ENCODE results near the gene PYY. TPM values are rescaled to one million over a fixed set of nuclear protein-coding genes. Genes with fewer than 3 reads are reported as not detected.
"Not testable (repeated sequence)": the region's sequence is repeated elsewhere in the genome, so short reads cannot be mapped to it uniquely, and the experiment has no call there.

Gene PYY
- total and polyA plus RNA-seq, 5 experiments from 2014 or later: not detected

DNA sequence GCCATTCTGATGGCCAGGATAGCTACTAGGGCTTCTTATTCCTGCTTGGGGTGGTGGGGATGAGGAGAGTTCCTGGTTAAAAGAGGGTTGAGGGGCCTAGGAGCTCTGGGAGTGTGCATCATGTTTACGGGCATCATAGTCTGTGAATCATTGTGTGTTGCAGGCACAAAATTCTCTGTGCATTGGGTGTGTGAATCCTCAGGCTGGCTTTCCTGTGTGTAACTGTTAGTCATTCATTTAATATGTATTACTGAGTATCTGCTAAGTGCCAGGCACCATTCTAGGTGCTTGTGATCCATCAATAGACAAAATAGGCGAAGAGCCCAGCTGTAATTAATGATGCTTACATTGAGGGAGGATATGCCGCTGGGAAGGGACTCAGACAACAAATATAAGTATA is 17.3 kb downstream of the PYY start:
- Mint-ChIP-seq H3K9me3 (no peaks in the 10 kb centered on the region), H3K36me3 (no peaks in the 10 kb centered on the region), H3K27me3 (peaks cover 0 to 3% (median 0%) of the 10 kb centered on the region in 5 donors), H3K4me1 (peaks cover 9 to 24% (median 15%) of the 10 kb centered on the region in 4 donors), H3K4me3 (peak overlapping the region in 4 of 10 donors; percentile 4 to 77 (median 47)), H3K27ac (no peak overlapping the region)
- POLR2A ChIA-PET: interaction anchor here (0.6 to 1.2 kb wide), 4 partner anchors 8 to 262 kb away, joined by 3 to 6 read pairs (median 4); no protein-coding TSS in a partner anchor
- ATAC-seq (no peak), DNase-seq (no peak)

DNA sequence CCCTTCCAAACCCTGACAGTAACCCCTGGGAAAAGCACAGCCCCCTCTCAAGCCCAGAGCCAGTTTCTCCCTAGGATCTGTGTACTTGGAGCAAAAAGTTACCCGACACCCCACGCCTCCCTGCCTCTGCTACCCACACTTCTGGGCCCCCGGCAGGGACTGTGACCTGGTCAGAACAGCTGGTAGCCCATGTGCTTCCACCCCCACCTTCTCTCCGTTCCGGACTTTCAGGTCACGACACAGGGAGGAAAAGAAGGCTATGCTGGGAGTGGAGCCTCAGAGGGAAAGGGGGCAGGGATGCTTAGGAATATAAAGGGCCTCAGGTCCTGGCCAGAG is 17.8 kb downstream of the PYY start:
- no peak for ATAC-seq
- DNase-seq: no peak
- no peaks in the 10 kb centered on the region for H3K9me3 Mint-ChIP-seq
- H3K4me1 Mint-ChIP-seq: peaks cover 9 to 24% (median 15%) of the 10 kb centered on the region in 4 donors
- no peak overlapping the region for H3K4me3 Mint-ChIP-seq
- no peak overlapping the region for H3K27ac Mint-ChIP-seq
- POLR2A ChIA-PET: interaction anchor here (0.6 kb wide), 1 partner anchor 262 kb away, joined by 3 read pairs; no protein-coding TSS in a partner anchor
- H3K27me3 Mint-ChIP-seq: peaks cover 0 to 3% (median 0%) of the 10 kb centered on the region in 5 donors
- H3K36me3 Mint-ChIP-seq: no peaks in the 10 kb centered on the region

DNA sequence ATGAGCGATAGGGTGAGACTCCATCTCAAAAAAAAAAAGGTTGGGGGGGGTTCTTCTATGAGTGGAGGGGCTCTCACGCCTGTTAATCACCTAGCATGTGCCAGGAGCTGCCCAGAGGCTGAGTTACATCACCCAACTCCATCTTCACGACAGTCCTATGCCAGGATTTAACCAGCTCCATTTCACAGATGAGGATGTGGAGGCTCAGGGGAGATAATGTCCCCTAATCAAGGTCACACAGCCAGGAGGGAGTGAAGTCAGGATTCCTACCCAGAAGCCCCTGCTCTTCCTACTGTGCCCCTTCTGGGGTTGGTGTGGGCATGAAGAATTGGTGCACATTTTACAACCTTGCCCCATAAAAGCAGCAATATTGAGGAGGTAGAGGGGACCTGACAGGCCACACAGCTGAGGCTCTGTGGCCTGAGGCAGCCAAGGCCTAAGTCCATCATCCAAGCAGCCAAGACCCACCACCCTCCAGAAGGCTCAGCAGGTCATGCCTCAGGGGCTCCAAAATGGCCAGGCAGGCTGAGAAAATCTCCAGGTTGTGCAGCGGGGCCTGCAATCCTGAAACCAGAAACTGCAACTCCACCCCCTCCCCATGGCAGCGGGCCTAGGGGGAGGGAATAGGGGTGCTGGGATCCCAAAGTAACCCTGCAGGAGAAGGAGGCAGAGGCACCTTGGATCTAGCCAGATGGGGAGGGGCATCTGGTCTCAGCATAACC is 18.4 kb downstream of the PYY start:
- POLR2A ChIA-PET: no interaction called here
- DNase-seq (no peak), ATAC-seq (no peak)
- H3K27me3 Mint-ChIP-seq: peaks cover 0 to 3% (median 0%) of the 10 kb centered on the region in 5 donors
- H3K9me3 Mint-ChIP-seq: no peaks in the 10 kb centered on the region
- peaks cover 9 to 24% (median 15%) of the 10 kb centered on the region in 4 donors for H3K4me1 Mint-ChIP-seq
- H3K36me3 Mint-ChIP-seq: no peaks in the 10 kb centered on the region
- no peak overlapping the region for H3K4me3 Mint-ChIP-seq
- no peak overlapping the region for H3K27ac Mint-ChIP-seq

DNA sequence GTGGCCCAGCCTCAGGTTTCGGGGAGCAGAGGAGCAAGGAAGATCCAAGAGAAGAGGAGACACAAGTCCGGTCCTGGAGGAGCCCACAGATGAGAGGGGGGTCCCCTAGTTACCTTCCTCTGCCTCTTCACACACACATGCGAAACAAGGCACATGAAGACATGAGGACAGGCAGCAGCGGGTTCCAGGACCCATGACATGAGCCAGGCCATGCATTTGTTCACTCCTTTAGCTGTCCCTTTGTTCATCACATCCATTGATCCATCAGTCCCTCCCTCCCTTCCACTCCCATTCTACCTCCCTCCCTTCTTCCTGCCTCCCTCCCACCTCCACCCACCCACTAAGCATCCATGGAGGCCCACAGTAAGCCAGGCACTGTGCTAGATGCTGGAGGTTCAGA is 20.8 kb downstream of the PYY start:
- no peak overlapping the region for H3K27ac Mint-ChIP-seq
- H3K27me3 Mint-ChIP-seq: peaks cover 0 to 3% (median 0%) of the 10 kb centered on the region in 5 donors
- POLR2A ChIA-PET: no interaction called here
- no peaks in the 10 kb centered on the region for H3K36me3 Mint-ChIP-seq
- ATAC-seq (no peak), DNase-seq (no peak)
- H3K4me1 Mint-ChIP-seq: peaks cover 12 to 25% (median 19%) of the 10 kb centered on the region in 4 donors
- H3K9me3 Mint-ChIP-seq: no peaks in the 10 kb centered on the region
- H3K4me3 Mint-ChIP-seq: no peak overlapping the region

DNA sequence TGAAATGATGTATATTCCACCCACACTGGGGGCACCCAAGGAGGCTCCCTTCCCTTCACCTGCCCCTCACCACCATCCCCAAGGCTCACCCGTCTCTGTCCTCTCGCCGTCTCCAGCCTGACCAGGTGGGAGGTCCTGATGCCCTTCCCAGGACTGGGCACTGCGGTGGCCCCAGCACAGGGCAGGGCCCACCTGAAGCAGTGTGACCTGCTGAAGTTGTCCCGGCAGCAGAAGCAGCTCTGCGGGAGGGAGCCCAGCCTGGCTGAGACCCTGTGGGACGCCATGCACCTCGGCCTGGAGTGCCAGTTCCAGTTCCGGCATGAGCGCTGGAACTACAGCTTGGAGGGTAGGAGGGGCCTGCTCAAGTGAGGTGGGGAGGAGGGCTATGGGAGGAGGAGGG is 21.4 kb downstream of the PYY start:
- peaks cover 0 to 3% (median 0%) of the 10 kb centered on the region in 5 donors for H3K27me3 Mint-ChIP-seq
- ATAC-seq: no peak
- no peak overlapping the region for H3K27ac Mint-ChIP-seq
- no peak for DNase-seq
- no peaks in the 10 kb centered on the region for H3K36me3 Mint-ChIP-seq
- no peak overlapping the region for H3K4me3 Mint-ChIP-seq
- peaks cover 15 to 25% (median 21%) of the 10 kb centered on the region in 4 donors for H3K4me1 Mint-ChIP-seq
- H3K9me3 Mint-ChIP-seq: no peaks in the 10 kb centered on the region
- POLR2A ChIA-PET: no interaction called here

DNA sequence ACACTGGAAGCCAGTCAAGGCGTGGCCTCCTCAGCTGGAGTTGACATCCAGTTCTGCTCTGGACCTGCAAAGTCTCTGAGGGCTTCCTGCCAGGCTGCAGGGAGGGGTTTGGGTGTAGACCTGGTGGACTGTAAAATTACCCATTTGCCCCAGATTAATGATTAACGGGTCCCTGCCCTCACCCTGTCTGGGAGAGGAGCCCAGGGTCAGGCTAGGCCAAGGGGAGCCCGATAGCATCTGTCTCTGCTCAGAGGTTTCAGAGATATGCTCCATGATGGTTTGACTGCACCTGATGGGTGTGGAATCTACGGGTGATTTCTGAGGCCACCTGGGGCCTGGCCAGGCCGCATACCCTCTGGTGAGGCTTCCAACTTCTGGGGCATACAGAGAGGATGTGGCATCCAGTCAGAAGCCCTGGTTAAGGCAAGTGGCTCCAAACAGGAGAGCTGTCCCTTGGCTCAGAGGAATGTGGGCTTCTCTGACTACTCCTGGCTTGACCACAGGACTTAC is 22.6 kb downstream of the PYY start:
- DNase-seq (no peak), ATAC-seq (no peak)
- H3K9me3 Mint-ChIP-seq: no peaks in the 10 kb centered on the region
- POLR2A ChIA-PET: no interaction called here
- H3K36me3 Mint-ChIP-seq: no peaks in the 10 kb centered on the region
- no peak overlapping the region for H3K4me3 Mint-ChIP-seq
- H3K27me3 Mint-ChIP-seq: peaks cover 0 to 5% (median 0%) of the 10 kb centered on the region in 5 donors
- peak overlapping the region in 2 of 10 donors; percentile 20 to 21 for H3K27ac Mint-ChIP-seq
- peaks cover 18 to 30% (median 26%) of the 10 kb centered on the region in 4 donors for H3K4me1 Mint-ChIP-seq

DNA sequence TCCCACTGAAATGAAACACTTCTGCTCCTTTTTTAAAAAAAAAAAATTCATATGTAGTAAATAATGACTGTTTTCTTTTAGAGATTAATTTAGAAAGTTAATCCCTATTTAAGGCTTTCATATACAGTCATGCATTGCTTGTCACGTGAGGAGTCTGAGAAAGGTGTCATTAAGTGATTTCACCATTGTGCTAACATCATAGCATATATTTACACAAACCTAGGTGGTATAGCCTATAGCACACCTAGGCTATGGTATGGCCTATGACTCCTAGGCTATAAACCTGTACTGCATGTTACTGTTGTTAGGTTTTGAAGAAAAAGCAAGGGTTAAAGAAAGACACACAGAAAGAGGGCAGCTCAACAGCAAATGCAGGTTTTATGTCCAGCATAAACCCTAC is 25.1 kb downstream of the PYY start:
- Mint-ChIP-seq H3K27me3 (peaks cover 0 to 6% (median 0%) of the 10 kb centered on the region in 5 donors), H3K9me3 (no peaks in the 10 kb centered on the region), H3K4me3 (peak overlapping the region in 6 of 10 donors; percentile 12 to 92 (median 58)), H3K4me1 (peaks cover 18 to 30% (median 27%) of the 10 kb centered on the region in 4 donors), H3K36me3 (peaks cover 0 to 2% (median 0%) of the 10 kb centered on the region in 3 donors), H3K27ac (peak overlapping the region in 6 of 10 donors; percentile 10 to 97 (median 72))
- no peak for DNase-seq
- POLR2A ChIA-PET: interaction anchor here (0.6 to 1.7 kb wide), 6 partner anchors 8 to 260 kb away, joined by 3 to 10 read pairs (median 6); partner anchors contain the start of gene MPP2
- ATAC-seq: no peak

DNA sequence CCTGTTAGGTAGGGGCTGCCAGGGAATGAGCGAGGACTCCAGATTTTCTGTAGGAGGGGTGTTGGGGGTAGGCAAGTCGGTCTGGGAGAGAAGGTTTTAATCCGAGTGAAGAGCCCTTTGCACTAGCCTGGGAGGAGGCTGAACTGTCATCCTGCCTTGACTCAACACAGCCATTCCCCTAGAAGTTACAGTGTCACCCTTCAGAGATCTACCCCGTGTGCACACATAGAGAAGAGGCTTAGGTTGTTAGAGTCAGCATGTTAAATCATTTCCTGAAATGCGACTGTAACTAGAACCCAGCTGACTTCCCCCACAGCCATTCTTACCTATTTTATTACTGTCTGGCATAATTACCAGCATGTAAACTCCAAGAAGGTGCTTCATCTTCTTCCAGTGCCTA is 25.8 kb downstream of the PYY start:
- peaks cover 0 to 10% (median 0%) of the 10 kb centered on the region in 5 donors for H3K27me3 Mint-ChIP-seq
- H3K4me3 Mint-ChIP-seq: peak overlapping the region; percentile 83 to 95 (median 88)
- ATAC-seq (peak; percentile 80 to 92), DNase-seq (peak in 3 of 10 donors; percentile 15 to 35 (median 34))
- H3K9me3 Mint-ChIP-seq, H3K36me3 Mint-ChIP-seq: not testable (repeated sequence)
- POLR2A ChIA-PET: interaction anchor here (1.1 to 1.7 kb wide), 5 partner anchors 9 to 21 kb away, joined by 3 to 10 read pairs (median 6); partner anchors contain the start of gene MPP2
- peak overlapping the region; percentile 79 to 97 (median 90) for H3K27ac Mint-ChIP-seq
- H3K4me1 Mint-ChIP-seq: peaks cover 18 to 30% (median 27%) of the 10 kb centered on the region in 4 donors

DNA sequence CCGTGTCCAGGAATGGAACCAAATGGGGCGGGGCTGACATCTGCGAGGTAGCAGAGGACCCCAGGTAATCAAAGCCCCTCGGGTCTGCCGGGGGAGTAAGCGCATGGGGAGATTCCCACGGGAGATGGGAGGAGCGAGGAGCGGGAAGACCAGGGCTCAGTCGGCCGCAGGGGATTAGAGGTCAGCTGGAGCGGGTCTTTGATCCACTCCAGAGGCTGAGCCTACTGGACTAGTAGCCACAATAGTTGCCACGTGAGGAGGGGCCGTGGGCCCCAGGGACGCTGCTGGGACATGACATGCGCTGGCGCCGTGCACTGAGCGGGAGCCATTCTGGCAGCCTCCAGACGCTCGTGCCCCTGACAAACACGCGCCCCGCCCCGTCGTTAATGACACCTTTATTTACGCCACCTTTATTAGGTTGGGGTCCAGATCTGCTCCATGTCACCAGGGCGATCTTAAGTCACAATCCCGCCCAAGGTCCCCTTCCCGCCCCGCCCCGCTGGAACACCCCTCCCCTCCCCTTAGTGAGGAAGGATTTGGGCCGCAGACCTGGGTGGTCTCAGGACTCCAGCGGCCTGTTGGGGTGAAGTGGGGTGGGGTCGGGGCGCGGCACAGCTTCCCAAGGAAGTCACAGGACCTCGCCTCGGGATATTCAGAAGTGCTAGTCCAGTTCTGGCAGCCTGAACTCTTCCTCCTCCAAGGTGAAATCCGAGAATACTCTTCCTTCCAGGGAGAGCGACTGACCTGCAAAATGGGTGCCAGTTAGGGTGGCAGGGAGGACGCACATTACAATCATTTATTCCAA is 26.5 kb downstream of the PYY start:
- peak overlapping the region; percentile 83 to 95 (median 88) for H3K4me3 Mint-ChIP-seq
- ATAC-seq (peak; percentile 50 to 82), DNase-seq (peak in 2 of 10 donors; percentile 16 to 19)
- H3K27me3 Mint-ChIP-seq: peaks cover 0 to 10% (median 0%) of the 10 kb centered on the region in 5 donors
- H3K4me1 Mint-ChIP-seq: peaks cover 18 to 30% (median 27%) of the 10 kb centered on the region in 4 donors
- H3K9me3 Mint-ChIP-seq: no peaks in the 10 kb centered on the region
- POLR2A ChIA-PET: interaction anchor here (0.6 to 1.7 kb wide), 4 partner anchors 11 to 73 kb away, joined by 3 to 10 read pairs (median 8); partner anchors contain the start of gene MPP2
- H3K36me3 Mint-ChIP-seq: peaks cover 0 to 2% (median 0%) of the 10 kb centered on the region in 3 donors
- peak overlapping the region; percentile 79 to 97 (median 90) for H3K27ac Mint-ChIP-seq

DNA sequence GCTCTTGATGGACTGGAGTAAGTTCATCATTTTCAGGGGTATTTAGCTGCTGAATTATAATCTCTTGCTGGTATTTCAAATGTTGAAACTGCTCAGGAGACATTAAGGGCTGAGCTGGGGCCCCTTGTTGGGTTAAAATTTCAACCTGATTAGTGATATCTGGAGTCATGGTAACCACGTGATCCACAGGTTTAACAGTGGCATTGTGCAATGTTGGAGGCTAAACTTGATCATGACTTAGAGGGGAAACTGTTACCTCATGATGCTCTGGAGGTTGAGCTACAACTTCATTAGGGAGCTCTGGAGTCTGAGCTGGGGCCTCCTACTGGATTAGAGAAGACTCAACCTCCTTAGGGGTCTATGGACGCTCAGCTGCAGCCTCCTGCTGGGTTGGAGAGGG is 29.2 kb downstream of the PYY start:
- peaks cover 0 to 2% (median 0%) of the 10 kb centered on the region in 3 donors for H3K36me3 Mint-ChIP-seq
- H3K9me3 Mint-ChIP-seq: no peaks in the 10 kb centered on the region
- H3K27ac Mint-ChIP-seq: no peak overlapping the region
- H3K27me3 Mint-ChIP-seq: peaks cover 0 to 10% (median 0%) of the 10 kb centered on the region in 5 donors
- ATAC-seq (no peak), DNase-seq (no peak)
- H3K4me3 Mint-ChIP-seq: no peak overlapping the region
- POLR2A ChIA-PET: interaction anchor here (0.6 to 1.6 kb wide), 3 partner anchors 9 to 119 kb away, joined by 3 to 5 read pairs (median 3); no protein-coding TSS in a partner anchor
- peaks cover 14 to 26% (median 25%) of the 10 kb centered on the region in 4 donors for H3K4me1 Mint-ChIP-seq

DNA sequence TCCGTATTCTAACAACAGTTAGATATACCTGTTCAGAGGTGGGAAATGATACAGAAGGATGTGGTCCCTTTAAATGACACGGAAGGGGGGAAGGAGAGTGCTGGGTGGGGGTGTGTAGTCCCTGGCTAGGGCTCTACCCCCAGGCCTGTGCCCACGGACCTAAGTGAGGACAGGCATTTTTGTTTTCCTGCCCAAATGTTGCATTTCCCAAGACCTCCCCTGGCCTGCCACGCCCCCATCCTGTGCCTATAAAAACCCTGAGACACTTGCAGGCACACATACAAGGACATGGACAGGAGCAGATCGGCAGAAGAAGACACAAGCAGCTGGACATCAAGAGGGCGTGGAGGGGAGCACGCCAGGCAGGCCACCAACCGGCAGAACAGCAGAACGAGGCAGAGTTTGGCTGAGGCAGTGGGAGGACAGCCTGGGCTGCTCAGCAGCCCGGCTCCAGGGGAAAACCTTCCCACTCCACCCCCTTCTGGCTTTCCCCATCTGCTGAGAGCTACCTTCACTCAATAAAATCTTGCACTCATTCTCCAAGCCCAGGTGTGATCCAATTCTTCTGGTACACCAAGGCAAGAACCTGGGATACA is 33.1 kb downstream of the PYY start:
- peaks cover 7 to 27% (median 18%) of the 10 kb centered on the region in 4 donors for H3K4me1 Mint-ChIP-seq
- H3K4me3 Mint-ChIP-seq: no peak overlapping the region
- no peak for DNase-seq
- H3K27me3 Mint-ChIP-seq: peaks cover 0 to 5% (median 0%) of the 10 kb centered on the region in 5 donors
- H3K9me3 Mint-ChIP-seq: no peaks in the 10 kb centered on the region
- H3K27ac Mint-ChIP-seq: peak overlapping the region in 1 of 10 donors; percentile 48
- no peak for ATAC-seq
- H3K36me3 Mint-ChIP-seq: peaks cover 0 to 2% (median 0%) of the 10 kb centered on the region in 3 donors
- POLR2A ChIA-PET: no interaction called here

DNA sequence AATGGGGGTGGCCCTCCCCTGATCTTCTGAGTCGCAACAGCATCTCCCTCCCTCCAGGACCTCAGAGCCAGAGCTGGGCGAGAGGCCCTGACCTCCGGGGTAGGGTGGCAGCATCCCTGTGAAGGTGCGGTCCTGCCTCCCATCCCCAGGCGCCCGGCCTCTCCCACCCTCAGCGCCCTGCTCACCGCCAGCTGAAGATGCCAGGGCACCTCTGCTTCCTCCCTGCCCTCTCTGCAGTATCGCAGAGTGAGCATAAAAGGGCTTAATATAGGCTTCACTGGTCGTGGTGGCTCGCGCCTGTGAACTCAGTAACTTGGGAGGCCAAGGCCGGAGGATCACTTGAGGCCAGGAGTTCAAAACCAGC is 35.7 kb downstream of the PYY start:
- peak overlapping the region in 8 of 10 donors; percentile 41 to 91 (median 78) for H3K27ac Mint-ChIP-seq
- H3K4me1 Mint-ChIP-seq: peaks cover 10 to 30% (median 18%) of the 10 kb centered on the region in 4 donors
- DNase-seq: no peak

More for the DNA sequence above, 35.7 kb downstream of the PYY start:
- Mint-ChIP-seq H3K9me3 (no peaks in the 10 kb centered on the region), H3K27me3 (no peaks in the 10 kb centered on the region), H3K4me3 (peak overlapping the region; percentile 73 to 90 (median 86)), H3K36me3 (no peaks in the 10 kb centered on the region)
- POLR2A ChIA-PET: interaction anchor here (0.6 kb wide), 1 partner anchor 88 kb away, joined by 4 read pairs; no protein-coding TSS in a partner anchor
- ATAC-seq: peak in 1 of 2 donors; percentile 9

All from naive thymus-derived CD8-positive, alpha-beta T cell (primary cell).